Stimulated activated naive CD8-positive, alpha-beta T cell treated with anti-CD3 and anti-CD28 coated beads, Interleukin-15, Interleukin-2, amounts not matched to agents 100 U/mL and 50 U/mL, for 24 hours (primary cell): ENCODE results near the gene OR2V2.

Source experiments
- ATAC-seq: fragments of 150-1000 bp; cut with Tn5 transposase; one replicate; pipeline ENCODE4 v1.10.0; 2021
- DNase-seq: peaks from one replicate; pipeline ENCODE4 v3.0.0; 2021

Gene OR2V2

DNA sequence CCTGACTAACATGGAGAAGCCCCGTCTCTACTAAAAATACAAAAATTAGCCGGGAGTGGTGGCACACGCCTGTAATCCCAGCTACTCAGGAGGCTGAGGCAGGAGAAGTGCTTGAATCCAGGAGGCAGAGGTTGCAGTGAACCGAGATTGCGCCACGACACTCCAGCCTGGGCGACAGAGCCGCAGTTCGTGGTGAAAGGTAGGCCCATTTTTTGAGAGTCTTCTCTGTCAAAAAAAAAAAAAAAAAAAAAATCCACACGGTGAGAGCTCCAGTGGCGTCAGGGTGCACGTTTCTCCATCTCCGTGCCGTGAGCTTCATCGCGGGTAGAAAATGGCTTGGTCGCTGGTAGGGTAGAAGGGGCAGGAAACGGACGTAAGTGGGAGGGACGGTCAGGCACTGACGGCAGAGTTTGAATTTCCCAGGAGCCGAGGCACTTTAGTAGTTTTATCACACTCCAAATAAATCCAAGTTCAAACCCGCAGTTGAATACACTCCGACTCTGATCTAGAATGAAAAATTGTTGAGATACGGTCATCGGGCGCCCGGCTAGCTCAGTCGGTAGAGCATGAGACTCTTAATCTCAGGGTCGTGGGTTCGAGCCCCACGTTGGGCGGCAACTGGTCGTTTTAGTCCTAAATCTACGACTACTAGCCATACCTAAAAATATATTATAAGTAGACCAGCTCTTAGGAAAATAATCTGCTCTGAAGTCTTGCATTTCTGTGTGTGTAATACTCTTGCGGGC is 60.0 kb downstream of the OR2V2 start:
- DNase-seq: peak; percentile 89

DNA sequence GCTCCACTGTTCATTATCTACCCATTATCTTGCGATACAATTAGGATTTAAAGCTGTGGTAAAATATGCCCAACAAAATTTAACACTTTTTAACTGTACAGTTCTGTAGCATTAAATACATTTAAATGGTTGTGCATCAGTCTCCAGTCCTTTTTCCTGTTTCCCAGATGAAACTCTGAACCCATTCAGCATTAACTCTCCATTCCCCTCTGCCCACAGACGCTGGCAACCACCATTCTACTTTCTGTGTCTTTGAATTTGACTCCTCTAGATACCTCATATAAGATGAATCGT is 60.5 kb downstream of the OR2V2 start:
- ATAC-seq (no peak), DNase-seq (no peak)

More for the DNA sequence above, 60.0 kb downstream of the OR2V2 start:
- ATAC-seq: peak; percentile 80
